ENCODE data around the gene ZSWIM8.
"Not testable (repeated sequence)": the region's sequence is repeated elsewhere in the genome, so short reads cannot be mapped to it uniquely, and the experiment has no call there.

Gene ZSWIM8

DNA sequence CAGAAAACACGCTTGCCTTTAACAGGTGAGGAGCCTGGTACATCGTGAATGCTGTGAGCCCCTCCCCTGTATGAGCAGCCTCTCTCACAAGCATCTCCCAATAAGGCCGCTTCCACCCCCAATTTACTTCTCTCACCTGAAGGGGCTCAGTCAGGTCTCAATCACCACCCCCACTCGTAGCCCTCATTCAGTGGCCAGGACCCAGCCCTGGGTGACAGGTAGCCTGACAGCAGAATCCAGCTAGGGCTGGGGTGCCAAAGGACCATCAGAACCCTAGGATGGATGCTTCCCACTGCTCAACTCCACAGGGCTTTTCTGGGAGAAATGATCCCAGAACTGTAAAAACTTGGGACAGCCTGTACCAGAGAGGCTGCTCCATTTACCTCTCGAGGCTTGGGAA lies 32.4 kb downstream of the ZSWIM8 start:
- no peak for DNase-seq

DNA sequence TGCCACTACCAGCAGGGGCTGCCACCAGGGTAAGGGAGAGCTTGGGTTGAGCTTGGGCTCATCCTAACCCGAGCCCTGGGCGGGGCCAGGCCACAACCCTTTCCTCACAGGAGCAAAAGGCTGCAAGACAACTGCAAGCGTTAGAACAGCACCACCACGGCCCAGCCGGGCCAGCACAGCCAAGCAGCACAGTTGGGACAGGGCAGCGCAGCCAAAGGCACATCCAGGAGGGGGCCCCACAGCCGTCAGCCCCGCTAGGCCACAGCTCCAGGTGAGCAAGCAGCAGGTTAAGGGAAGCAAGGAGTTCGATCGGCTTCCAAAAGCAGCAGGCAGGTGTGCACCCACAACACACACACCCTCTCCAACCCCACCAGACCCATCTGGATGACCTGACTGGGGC lies 33.0 kb downstream of the ZSWIM8 start:
- no peak for DNase-seq

DNA sequence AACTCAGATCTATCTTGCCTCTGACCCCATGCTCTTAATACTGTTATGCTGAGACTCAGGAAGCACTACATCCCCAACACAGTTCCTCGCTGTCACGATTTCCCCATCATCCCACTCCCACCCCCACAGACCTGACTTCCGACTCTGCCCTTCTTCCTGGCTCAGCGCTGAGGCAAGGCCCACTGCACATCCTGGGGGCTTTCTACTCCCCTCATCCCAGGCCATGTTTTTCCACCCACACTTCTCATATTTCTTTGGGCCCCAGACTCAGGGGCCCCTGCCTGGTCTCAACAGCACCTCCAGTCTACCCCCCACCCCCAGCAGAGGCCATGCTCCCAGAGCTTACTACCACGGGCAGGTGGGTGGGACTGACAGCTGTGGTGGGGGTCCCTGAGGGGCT lies 33.7 kb downstream of the ZSWIM8 start:
- DNase-seq = no peak

DNA sequence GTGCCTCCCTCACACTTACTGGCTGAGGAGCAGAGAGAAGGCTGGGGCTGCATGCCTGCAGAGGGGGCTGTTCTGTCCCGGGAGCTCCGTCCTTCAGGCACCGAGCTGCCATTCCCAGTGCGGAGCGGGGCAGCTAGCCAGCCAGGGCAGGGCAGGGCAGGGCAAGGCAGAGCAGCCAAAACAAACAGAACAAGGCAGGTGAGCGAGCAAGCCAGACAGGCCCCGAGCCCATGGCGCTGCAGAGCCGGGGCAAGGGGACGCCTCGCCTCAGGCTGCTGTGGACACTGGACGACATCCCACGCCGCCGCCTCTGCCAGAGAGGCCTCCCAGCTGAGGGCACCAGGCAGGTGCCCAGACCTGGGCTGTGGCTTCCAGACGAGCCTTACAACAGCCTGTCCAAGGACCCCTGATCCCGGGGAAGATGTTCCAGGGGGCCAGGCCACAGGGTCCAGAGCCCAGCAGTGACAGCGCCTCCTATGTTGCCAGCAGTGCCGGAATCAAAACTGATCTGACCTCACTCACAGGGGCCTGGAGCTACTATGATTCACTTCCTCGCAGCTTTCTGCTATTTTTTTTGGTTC lies 34.2 kb downstream of the ZSWIM8 start:
- no peak for DNase-seq

DNA sequence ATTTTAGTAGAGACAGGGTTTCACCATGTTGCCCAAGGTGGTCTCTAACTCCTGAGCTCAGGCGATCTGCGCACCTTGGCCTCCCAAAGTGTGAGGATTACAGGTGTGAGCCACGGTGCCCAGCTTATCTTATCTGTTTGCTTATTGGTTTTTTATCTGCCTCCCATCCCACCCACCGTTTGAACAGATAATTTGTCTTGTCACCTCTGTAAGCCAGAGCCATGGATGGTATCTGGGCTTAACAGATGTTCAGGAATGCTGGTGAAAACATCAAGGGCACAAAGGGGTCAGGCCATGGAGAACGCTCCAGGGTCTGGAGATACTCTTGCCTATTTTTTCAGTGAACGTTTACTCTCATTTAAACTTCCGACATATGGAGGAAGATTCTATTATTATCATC lies 38.0 kb downstream of the ZSWIM8 start:
- DNase-seq = no peak

DNA sequence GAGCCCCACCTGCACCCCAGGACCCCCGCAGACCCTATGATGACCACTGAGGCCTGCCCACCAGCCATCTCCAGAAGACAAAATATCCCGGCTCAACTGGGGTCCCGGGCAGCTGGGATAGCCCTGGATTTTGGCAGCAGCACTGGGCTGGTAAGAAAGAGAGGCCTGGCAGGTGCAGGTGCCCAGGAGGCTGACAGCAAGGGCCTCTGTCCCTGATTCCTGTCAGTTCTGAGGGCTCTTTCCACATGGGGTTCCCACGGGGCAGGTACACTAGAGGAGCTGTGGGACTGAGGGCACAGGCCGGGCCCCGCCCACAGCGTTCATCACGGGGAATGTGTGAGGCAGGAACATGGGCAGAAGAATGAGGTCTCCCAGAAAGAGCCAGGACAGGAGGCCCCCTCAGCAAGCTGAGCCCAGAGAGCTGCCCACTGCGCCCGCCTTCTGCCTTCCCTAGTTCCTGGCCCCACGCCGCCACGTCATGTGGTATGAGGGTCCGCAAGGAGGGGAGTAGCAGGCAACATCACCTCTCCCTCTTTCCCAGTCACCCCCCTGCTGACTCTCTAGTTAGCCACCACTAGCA lies 38.8 kb downstream of the ZSWIM8 start:
- no peak for DNase-seq

DNA sequence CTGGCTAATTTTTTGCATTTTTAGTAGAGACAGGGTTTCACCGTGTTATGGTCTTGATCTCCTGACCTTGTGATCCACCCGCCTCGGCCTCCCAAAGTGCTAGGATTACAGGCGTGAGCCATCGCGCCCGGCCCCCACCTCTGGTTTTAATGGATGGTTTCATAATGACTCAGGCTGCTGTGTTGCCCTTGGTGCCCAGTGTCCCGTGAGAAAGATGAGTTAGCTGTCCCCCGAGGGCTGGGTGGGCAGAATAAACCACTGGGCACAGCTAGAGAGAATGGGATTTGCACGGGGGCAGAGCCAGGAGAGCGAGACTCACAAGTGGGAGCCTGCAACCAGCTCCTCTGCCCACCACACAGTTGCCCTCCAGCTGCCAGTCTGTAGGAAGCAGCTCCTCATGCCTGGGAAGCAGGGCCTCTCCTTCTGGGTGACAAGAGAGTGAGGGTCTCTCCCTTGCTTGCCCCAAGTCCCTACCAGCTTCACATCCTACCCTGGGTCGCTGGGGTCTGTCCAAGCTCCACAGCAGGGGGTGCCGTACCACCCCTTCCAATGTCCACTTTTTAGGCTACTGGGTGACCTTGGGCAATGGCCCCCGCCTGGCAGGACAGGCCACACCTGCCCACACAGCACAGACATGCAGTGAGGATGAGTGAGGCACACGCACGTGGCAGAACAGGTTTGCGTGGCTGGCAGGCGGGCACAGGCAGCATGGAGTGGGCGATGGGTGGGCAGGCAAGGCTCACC lies 42.1 kb downstream of the ZSWIM8 start:
- DNase-seq = no peak

DNA sequence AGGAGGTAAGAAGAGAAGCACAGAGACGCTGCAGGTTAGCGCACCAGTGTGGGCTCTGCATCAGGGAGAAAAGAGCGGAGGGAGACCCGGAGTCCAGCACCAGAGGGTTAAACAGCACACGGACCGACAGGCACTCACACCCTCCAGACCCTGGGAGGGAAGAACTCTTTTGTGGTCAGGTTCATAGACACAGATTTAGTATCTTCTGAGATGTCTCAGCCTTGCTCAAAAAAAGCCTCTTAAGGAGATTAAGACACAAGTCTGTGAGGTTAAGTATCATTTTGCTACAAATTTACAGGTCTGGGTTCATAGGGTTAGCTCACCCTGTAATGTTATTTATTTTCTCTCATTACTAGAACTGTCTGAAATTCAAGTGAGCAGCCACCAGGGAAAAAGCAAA lies 42.8 kb downstream of the ZSWIM8 start:
- DNase-seq = no peak

DNA sequence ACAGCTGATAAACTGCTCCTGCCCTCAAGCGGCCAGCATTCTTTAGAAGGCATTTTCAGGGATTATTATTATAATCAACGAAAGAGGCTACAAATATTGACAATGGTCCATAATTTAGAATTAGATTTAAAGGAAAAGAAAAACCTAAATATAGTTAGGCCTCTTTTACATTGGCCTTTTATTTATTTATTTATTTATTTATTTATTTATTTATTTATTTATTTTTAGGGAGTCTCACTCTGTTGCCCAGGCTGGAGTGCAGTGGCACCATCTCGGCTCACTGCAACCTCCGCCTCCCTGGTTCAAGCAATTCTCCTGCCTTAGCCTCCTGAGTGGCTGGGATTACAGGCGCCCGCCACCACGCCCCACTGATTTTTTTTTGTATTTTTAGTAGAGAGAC lies 43.7 kb downstream of the ZSWIM8 start:
- not testable (repeated sequence) for DNase-seq

DNA sequence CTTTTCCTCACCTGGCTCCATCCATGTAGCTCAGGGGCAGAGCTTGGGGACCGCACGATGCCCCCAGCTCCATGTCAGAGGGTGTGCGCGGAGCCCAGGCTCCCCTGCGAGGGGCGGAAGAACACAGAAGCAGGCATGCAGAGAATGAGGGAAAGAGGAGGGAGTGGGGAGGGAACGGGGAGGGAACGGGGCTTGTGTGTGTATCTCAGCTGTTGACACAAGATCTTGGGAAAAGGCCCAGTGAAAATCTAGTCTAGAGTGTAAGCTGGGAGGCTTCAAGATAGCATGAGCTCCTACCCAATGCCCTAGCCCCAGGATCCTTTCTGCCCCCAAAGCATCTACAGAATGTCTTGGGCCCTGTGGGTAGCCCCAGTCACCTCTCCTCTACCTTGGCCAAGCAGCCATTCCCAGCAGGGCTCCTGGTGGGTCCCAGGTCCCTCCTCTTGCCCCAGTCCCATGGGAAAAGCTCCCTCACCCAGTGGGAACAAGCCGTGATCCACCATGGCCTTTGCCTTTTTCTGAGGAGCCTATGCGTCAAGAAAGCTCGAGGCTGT lies 51.1 kb downstream of the ZSWIM8 start:
- no peak for DNase-seq

DNA sequence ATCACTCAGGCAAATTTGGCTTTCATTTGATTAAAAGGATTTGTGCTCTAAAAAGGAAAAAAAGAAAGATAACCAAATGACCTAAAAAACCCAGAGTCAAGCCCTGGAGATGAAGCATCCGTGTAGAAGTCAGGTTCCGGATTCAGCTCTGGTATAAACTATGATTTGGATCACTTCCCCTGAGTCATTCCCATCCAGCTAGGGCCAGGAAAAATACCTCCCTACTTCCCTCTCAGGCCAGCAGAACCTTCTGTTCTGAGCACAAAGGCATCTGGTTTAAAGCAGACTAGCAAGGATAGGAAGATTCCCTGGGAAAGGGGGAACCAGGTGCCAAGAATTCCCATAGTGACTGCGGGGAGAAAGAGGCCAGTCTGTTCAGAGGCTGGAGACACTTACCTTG lies 51.7 kb downstream of the ZSWIM8 start:
- DNase-seq = no peak

DNA sequence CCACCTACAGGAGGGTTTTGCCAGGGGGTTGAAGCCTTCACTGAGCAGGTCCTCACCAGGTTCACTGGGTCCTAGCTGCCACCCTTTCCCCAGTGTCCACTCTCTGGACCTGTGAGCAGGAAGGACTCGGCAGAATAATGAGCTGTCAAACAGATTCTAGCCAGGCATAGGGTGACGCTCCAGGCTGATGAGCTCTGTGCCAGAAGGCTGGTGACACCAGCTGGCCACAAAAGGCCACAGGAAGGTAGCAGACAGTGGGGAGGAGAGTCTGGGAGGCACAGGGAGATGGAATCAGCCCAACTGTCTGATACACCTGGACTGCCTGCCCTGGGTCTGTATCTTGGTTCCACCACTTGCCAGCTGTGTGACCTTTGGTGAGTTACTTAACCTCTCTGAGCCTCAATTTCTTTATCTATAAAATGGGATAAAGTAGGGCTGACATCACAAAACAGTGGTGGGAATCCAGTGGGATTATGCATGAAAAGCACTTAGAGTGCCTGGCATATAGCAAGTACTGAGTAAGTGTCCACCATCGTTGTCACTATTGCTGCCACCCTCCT lies 52.7 kb downstream of the ZSWIM8 start:
- DNase-seq = no peak

DNA sequence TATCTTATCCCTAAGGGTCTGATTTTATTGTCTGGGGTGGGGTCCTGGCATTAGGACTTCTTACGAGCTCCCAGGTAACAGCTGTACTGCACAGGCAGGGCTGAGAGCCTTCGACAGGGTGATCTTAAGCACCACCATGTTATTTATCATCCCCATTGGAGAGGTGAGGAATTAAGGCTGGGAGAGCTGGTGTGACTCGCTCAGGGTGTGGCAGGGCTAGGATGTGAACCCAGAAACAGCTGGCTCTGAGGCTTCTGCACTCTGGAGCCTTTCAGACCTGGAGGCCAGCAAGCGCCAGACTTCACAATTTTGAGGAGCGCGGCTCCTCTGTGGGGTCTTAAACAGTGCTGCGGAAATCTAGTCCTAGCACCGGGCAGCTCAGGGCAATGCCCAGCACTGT lies 53.4 kb downstream of the ZSWIM8 start:
- no peak for DNase-seq

DNA sequence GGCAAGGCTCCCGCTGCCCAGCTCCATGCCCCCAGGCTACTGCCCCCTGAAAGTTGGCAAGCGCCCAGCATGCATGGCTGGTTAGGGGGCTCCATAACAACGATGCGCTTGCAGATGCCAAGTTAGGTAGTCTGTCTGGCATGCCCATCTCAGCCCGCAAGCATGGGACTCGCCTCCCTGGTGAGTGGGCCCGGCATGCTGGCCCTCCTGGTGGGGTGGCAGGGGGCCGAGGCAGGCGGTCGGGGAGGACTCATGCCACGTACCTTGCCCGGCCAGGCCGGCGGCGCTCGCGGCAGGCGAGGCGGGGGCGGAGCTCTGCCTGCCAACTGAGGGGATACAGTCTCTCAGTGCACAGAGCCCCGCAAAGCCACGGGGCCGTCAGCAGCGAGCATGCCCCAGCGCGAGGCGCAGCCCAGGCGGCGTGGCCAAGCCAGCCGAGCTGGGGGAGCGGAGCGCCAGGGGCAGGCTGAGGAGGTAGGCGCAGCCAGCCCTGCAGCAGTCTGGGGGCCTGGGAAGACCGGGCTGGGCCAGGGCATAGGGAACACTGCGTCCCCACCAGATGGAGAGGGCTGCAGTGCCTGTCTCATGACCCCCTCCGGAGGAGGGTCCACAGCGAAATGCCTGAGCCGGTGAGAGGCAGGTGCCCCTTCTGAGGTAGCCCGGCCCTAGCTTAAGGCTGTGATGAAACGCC lies 54.0 kb downstream of the ZSWIM8 start:
- DNase-seq = no peak

DNA sequence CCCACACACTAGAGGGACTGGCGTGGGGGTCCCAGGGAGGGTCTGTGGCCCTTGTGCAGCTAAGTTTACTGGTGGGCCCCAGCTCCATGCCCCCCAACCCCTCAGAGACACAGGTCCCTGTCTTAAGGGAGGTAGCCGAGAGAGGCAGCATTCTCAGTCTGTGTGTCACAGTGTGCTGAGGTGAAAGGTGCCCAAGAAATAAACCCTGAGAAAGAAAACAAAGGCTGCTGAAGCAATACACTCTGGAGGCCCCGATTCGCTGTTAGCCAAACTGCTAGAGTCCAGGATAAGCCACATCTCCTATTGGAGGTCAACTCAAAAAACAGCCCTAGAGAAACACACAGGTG lies 54.6 kb downstream of the ZSWIM8 start:
- no peak for DNase-seq

DNA sequence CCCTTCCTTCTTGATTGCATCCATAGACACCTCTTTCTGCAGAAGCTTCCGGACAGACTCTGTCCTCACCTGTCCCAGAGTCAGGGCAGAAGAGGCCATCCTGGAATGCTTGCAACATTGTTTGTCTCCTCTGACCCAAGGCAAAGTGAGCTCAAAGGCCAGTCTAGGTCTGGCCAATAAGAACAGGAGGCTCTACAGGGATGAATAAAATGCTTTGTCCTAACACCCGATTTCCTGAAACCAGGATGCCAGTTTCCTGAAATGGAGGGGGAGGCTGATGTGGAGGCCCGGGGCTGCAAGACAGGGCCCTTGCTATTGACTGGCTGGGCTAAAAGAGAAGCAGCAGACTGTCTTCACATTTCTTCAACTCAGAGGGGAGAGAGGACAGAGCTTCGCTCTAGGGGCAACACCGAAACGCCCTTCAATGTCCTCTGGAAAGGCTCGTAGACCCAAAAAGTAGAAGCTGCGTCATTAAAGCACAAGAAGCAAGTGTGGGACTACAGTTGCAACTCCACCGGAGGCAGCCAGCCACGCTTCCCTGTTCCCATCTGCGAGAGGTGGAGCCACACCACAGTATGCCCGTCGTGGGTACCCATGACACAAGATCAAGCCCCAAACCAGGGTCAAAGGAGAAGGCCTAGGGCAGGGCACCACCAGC lies 55.1 kb downstream of the ZSWIM8 start:
- no peak for DNase-seq

DNA sequence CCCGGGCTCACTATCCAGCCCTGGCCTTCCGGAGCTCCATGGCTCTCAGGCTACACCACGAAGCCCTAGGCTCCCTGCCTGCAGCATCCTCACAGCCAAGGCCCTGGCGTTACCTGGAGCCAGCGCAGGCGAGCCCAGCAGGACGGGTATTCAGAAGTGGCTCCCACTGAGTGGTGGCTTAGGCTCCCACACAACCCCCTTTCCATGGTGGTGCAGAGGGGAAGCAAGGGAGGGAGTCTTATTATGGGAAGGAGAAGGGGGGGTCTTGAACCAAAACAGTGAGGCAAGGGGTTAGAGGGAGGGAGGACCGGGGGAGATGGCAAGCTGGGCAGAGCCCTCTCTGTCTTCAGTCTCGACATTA lies 55.6 kb downstream of the ZSWIM8 start:
- DNase-seq = no peak

DNA sequence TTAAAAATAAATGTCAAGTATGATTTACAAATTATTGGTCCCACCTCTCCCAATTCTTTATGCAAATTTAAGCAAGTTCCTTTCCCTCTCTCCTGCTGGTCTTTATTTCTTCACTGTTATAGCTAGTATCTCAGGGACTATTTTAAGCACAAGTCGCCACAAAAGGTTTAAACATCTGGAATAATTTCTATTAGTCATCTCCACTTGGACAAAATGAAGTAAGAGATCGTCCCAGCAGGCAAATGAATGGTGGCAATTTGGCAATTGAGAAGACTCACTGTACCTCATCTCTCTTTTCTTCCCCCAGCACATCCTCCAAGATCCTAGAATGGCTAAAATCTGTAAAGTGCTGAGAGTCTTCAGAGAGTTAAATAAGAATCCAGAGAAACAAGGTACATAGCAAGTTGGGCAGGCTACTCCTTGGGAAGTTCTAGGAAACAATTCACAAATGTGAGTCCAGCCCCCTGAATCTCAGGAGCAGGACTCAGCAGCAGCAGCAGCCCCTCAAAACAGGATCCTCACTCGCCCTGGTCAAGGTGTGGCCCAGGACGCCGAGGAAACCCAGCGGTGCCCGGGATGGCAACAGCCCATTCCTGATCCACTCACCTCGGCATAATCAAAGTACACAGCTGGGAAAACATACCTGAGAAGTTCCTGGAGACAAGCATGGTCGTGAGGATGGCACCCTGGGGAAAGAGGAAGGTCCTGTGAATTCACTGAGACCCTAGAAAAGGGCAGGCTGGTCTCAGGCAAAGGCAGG lies 56.3 kb downstream of the ZSWIM8 start:
- no peak for DNase-seq

DNA sequence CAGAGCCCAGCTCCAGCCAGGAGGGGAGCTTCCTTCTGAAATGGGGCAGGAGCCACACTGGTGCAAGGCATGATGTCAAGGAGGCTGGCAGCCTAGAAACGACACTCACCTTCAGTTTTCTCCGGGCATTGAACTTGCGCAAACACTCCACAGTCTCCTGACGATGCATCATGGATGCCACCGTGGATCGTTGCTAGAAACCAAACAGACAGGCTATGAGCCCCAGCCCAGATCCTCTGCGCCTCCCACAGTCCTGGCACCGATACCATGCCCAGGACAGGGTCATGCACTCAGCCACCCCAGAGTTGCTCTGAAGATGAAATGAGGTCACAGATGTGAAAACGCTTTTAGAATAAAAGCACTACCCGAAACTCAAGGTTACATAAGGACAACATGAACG lies 56.9 kb downstream of the ZSWIM8 start:
- DNase-seq = no peak

DNA sequence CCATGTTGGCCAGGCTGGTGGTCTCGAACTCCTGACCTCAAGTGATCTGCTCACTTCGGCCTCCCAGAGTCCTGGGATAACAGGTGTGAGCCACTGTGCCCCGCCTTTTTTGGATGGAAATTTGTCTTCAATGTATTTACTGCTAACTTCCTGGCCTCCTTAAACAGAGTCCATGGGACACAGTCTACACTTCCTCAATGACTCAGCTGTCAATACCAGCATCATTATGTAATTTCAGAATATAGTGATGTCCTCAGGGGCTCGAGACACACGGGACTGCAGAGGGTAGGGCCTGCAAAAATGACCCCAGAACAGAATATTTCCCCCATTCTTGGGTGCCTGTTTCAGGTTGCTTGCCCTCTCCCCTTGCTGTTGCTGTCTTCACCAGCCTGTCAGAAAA lies 57.9 kb downstream of the ZSWIM8 start:
- no peak for DNase-seq

DNA sequence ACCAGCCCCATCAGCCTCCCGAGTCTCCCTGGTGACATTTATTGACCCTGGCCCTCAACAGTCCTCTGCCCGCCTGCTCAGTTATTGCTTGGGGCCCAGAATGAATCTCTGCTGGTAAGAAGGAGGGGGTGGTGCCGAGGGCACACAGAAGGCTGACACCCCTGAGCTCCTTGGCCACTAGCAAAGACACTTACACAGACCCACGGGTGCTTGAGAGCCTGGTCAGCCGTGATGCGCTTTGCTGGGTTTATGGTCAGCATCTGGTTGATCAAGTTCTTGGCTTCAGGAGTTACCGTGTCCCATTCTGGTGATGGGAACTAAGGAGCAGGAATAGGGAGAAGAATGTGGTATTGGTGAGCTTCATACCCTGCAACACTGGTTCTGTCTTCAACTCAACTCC lies 61.6 kb downstream of the ZSWIM8 start:
- no peak for DNase-seq

DNA sequence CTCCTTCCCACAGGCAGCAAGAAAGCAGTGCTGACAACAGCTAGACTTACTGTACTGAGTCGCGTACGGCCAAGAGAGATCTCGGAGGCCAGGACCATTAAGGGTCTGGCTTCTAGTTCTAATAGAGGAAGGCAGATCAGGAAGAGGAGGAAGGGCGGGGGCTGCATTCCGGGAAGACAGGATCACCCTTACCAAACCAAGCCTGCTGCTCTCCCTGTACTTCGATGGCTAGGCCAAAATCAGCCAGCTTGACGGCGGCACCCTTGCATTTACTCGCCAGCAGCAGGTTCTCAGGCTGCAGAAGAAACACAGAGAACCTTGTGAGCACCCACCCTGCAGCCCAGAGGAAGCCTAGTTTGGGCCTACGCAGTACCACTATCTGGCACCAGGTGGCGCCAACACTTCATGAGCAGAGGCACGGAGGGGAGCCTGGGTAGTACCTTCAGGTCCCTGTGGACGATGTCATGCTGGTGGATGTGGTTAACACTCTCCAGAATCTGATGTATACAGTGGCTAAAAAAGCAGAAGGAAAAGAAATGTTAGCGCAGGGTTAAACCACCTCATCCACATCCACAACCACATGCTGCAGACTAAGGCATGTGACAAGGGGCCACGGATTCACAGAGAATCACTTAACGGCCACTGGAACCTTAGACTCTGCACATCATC lies 63.5 kb downstream of the ZSWIM8 start:
- DNase-seq = no peak

Data from DMS79 (cell line).